Astrocyte of the cerebellum (primary cell): ENCODE measurements around the gene ESPNL.

ENCODE experiments used
- DNase-seq: peaks from one replicate; pipeline ENCODE4 v3.0.0-alpha.2; 2011; ENCODE audit warnings: low read depth
- H3K4me3 ChIP-seq: 2 replicates; pipeline ENCODE4 v1.5.1; 2011; ENCODE audit warnings: mild to moderate bottlenecking, low read depth, low read length, moderate library complexity
- in situ Hi-C: cut with HindIII; loops from 2 replicates; pipeline ENCODE4 v1.10.0; 2017; ENCODE audit warnings: low sequenced_read_pairs
- TF ChIP-seq, protein P1 (sequence below): IDR thresholded peaks from 2 replicates; pipeline ENCODE4 v1.5.1; 2012; ENCODE audit warnings: low read length, low read depth, moderate library complexity, mild to moderate bottlenecking; ENCODE audit errors: missing control alignments

ESPNL gene

DNA sequence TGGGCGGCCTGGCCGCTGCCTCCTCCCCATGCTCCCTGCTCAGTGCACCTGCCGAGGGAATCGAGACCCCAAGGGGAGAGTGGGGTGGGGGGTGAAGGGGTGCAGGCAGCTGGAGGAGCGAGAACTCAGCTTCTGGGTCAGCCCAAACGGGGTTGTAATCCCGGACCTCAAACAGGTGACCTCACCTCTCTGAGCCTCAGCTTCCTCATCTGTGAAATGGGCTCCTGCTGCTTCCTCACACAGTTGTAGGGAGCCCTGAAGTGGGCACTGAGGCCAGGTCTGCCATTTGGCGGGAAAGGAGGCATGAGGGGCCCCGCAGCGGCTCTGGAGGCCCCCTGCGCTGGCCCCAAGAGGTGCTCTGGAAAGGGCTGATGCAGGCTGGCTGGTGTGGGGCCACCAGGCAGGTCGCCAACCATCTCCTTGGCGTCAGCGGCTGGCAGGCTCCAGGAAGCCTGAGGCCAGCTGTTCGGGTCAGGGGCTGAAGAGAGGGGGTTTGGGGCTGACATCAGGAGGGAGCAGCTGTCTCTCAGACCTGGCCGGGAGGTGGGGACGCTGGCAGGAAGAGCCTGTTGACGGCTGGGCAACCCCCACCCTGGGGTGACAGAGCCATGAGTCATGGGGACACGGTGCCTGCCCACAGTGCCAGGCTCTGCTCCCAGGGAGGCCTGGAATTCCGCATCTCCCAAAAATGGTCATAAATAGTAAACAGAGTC, 43.3 kb downstream of the ESPNL start:
- no peak overlapping the region for H3K4me3 ChIP-seq
- in situ Hi-C loops = no loop called here
- TF ChIP-seq, protein P1, sequence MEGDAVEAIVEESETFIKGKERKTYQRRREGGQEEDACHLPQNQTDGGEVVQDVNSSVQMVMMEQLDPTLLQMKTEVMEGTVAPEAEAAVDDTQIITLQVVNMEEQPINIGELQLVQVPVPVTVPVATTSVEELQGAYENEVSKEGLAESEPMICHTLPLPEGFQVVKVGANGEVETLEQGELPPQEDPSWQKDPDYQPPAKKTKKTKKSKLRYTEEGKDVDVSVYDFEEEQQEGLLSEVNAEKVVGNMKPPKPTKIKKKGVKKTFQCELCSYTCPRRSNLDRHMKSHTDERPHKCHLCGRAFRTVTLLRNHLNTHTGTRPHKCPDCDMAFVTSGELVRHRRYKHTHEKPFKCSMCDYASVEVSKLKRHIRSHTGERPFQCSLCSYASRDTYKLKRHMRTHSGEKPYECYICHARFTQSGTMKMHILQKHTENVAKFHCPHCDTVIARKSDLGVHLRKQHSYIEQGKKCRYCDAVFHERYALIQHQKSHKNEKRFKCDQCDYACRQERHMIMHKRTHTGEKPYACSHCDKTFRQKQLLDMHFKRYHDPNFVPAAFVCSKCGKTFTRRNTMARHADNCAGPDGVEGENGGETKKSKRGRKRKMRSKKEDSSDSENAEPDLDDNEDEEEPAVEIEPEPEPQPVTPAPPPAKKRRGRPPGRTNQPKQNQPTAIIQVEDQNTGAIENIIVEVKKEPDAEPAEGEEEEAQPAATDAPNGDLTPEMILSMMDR = no peak
- no peak for DNase-seq

DNA sequence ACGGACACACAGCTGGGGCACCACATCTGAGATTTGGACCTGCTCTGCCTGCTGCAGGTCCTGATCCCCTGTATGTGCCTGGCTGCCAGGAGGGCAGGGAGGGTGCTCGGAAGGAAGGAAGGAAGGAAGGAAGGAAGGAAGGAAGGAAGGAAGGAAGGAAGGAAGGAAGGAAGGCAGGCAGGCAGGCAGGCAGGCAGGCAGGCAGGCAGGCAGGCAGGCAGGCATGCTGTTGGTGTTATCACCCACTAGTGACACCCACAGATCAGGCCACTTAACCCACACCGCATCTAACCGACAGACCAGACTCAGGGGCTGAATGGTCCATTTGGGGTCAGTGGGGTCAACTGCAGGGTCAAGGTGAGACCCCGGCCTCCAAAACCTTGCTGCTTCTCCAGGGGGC, 44.1 kb downstream of the ESPNL start:
- in situ Hi-C loops = no loop called here
- H3K4me3 ChIP-seq = no peak overlapping the region
- no peak for DNase-seq
- TF ChIP-seq, protein P1 = no peak

DNA sequence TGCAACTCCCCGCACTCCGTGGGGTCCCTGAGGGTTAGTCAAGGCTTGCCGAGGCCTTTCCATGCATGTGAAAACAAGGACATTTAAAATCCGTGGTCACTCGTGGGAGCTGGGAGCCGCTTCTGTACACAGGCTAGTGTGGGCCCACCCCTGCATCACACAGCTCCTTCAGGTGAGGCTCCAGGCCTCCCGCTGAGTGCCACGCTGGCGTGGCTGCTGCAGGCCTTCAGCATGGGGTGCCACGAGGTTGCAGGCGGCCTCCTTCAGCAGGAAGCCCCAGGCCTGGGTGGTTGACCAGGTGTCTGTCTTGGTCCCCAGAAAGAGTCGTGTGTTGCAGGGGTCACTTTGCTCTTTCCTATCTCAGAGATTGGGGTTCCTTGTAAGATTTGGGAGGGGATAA, 44.9 kb downstream of the ESPNL start:
- no peak overlapping the region for H3K4me3 ChIP-seq
- in situ Hi-C loops = no loop called here
- TF ChIP-seq, protein P1 = no peak
- no peak for DNase-seq

DNA sequence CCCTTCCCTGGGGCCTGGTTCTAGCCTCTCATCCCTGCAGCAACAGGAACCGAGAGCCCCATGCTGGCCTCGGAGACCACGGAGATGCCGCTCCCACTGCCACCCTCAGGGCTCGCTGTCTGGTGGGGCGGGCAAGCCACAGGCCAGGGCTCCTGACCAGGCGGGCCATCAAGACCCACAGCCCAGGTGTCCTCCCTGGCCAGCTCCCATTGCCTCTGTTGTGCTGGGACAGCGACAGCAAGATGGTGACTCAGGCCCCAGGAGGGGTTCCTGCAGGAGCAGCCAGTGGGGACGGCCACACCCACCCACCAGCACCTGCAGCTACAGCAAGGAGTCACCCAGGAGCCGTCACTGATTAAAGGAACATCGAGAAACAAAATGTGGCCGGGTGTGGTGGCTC, 45.7 kb downstream of the ESPNL start:
- in situ Hi-C loops = no loop called here
- no peak overlapping the region for H3K4me3 ChIP-seq
- TF ChIP-seq, protein P1 = no peak
- DNase-seq = no peak

DNA sequence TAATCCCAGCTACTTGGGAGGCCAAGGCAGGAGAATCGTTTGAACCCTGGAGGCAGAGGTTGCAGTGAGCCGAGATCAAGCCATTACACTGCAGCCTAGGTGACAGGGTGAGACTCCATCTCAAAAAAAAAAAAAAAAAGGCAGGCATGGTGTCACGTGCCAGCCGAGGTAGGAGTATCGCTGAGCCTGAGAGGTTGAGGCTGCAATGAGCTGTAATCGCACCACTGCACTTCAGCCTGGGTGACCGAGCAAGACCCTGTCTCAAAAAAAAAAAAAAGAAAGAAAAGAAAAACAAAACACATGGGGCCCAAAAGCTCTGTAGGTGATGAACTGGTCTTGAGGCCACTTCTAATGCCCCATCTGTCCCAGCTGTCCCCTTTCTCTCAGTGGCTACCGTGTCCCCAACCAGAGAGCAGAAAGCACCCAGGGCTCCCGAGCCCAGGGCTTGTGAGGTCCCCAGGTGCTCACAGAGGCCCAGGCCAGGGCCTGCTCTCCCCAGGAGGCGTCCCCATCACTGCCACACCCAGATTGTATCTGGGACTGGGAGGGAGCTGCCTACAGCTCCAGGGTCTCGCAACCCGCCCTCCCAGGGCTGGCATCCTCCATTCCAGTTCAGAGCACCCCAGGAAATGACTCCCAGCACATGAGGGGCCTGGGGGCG, 46.9 kb downstream of the ESPNL start:
- in situ Hi-C loops = no loop called here
- H3K4me3 ChIP-seq = no peak overlapping the region
- TF ChIP-seq, protein P1 = no peak
- DNase-seq = no peak

DNA sequence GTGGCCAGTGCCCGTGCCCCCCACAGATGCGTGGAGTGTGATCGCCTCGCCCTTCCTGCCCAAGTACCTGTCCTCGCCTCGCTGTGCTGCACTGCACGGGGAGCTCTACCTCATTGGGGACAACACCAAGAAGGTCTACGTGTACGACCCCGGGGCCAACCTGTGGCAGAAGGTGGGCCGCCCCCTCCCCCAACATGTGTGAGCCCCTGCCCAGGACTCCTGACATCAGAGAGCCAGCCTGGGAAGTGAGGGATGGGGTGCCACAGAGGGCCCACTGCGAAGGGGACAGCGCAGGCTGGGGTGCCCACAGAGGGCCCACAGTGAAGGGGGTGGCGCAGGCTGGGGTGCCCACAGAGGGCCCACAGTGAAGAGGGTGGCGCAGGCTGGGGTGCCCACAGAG, 48.8 kb downstream of the ESPNL start:
- H3K4me3 ChIP-seq = no peak overlapping the region
- no peak for DNase-seq
- TF ChIP-seq, protein P1 = no peak
- in situ Hi-C loops = no loop called here
